GM23248 (cell line): ENCODE data around the gene CLIC4. TPM values are rescaled to one million over a fixed set of nuclear protein-coding genes. Genes with fewer than 3 reads are reported as not detected.

ENCODE experiments used
- DNase-seq: peaks from one replicate; pipeline ENCODE4 v3.0.0-alpha.2; 2015
- H2AFZ ChIP-seq: fragments of 200-600 bp; sonication (generic); 2 replicates; pipeline ENCODE4 v1.6.1; 2016; ENCODE audit warnings: antibody characterized with exemption
- H3F3A ChIP-seq: fragments of 200-600 bp; sonication (generic); 2 replicates; pipeline ENCODE4 v1.6.1; 2016; ENCODE audit warnings: mild to moderate bottlenecking, antibody characterized with exemption, mixed run types; ENCODE audit not compliant: insufficient read depth
- H3K27ac ChIP-seq: fragments of 200-600 bp; sonication (generic); 2 replicates; pipeline ENCODE4 v1.5.1; 2016; ENCODE audit warnings: mild to moderate bottlenecking
- H3K27me3 ChIP-seq: fragments of 200-600 bp; sonication (generic); replicated peaks from 2 replicates; pipeline ENCODE4 v1.6.1; 2016; ENCODE audit warnings: mild to moderate bottlenecking; ENCODE audit not compliant: insufficient read depth
- H3K36me3 ChIP-seq: fragments of 200-600 bp; sonication (generic); 2 replicates; pipeline ENCODE4 v1.6.1; 2016; ENCODE audit warnings: low read depth, mild to moderate bottlenecking
- H3K4me1 ChIP-seq: fragments of 200-600 bp; sonication (generic); 2 replicates; pipeline ENCODE4 v1.6.1; 2016; ENCODE audit warnings: mild to moderate bottlenecking; ENCODE audit not compliant: insufficient read depth
- H3K4me2 ChIP-seq: fragments of 200-600 bp; sonication (generic); one replicate; pipeline ENCODE4 v1.6.1; 2016; ENCODE audit warnings: mild to moderate bottlenecking; ENCODE audit not compliant: unreplicated experiment
- H3K4me3 ChIP-seq: fragments of 200-600 bp; sonication (generic); 2 replicates; pipeline ENCODE4 v1.5.1; 2016; ENCODE audit warnings: mild to moderate bottlenecking
- H3K79me2 ChIP-seq: fragments of 200-600 bp; sonication (generic); 2 replicates; pipeline ENCODE4 v1.6.1; 2016; ENCODE audit warnings: mild to moderate bottlenecking; ENCODE audit not compliant: insufficient read depth
- H3K9ac ChIP-seq: fragments of 200-600 bp; sonication (generic); 2 replicates; pipeline ENCODE4 v1.6.1; 2016; ENCODE audit warnings: mild to moderate bottlenecking
- H3K9me2 ChIP-seq: fragments of 200-600 bp; sonication (generic); 2 replicates; pipeline ENCODE4 v1.6.1; 2016; ENCODE audit warnings: mixed run types, mild to moderate bottlenecking, moderate library complexity; ENCODE audit not compliant: insufficient read depth
- H3K9me3 ChIP-seq: fragments of 200-600 bp; sonication (generic); one replicate; pipeline ENCODE4 v1.6.1; 2017; ENCODE audit warnings: low read depth
- H4K20me1 ChIP-seq: fragments of 200-600 bp; sonication (generic); 2 replicates; pipeline ENCODE4 v1.6.0; 2016; ENCODE audit not compliant: insufficient read depth
- EZH2 ChIP-seq: fragments of 200-600 bp; sonication (generic); IDR thresholded peaks from 2 replicates; pipeline ENCODE4 v1.6.1; 2018; ENCODE audit warnings: antibody characterized with exemption, mild to moderate bottlenecking; ENCODE audit not compliant: insufficient read depth, poor library complexity, severe bottlenecking
- EZH2phosphoT487 ChIP-seq: fragments of 200-600 bp; sonication (generic); IDR thresholded peaks from 2 replicates; pipeline ENCODE4 v1.6.1; 2018; ENCODE audit warnings: antibody characterized with exemption, moderate library complexity, mild to moderate bottlenecking, low read depth; ENCODE audit not compliant: insufficient read depth
- WGBS, 2 experiments: methylation state at CpG; one replicate each; pipeline ENCODE4 v1.1.6; 2015 to 2017; ENCODE audit warnings: low lambda C conversion rate in 2 of 2, low coverage in 1 of 2; ENCODE audit errors: missing lambda C conversion rate in 2 of 2; 5-methylcytosine and 5-hydroxymethylcytosine counted together
- in situ Hi-C: fragments of 300-500 bp; cut with MboI; formaldehyde crosslinking; loops from 2 replicates; pipeline ENCODE4 v1.15.0; 2020
- polyA plus RNA-seq: library from polyadenylated mRNA; unstranded; fragments of >200 nt; fragmentation: Nextera tagmentation; extraction: Ambion mirVana; gene quantifications from 2 replicates; pipeline ENCODE4 v1.2.1, GENCODE V29; 2016
- total RNA-seq: library from RNA; depleted of rRNA; stranded (reverse); fragments of >200 nt; shearing (Covaris generic); gene quantifications from 2 replicates; pipeline ENCODE4 v1.2.3, GENCODE V29; 2014

CLIC4 gene
- total and polyA plus RNA-seq, 2 experiments from 2014 or later, result 1,380 to 1,665 TPM

DNA sequence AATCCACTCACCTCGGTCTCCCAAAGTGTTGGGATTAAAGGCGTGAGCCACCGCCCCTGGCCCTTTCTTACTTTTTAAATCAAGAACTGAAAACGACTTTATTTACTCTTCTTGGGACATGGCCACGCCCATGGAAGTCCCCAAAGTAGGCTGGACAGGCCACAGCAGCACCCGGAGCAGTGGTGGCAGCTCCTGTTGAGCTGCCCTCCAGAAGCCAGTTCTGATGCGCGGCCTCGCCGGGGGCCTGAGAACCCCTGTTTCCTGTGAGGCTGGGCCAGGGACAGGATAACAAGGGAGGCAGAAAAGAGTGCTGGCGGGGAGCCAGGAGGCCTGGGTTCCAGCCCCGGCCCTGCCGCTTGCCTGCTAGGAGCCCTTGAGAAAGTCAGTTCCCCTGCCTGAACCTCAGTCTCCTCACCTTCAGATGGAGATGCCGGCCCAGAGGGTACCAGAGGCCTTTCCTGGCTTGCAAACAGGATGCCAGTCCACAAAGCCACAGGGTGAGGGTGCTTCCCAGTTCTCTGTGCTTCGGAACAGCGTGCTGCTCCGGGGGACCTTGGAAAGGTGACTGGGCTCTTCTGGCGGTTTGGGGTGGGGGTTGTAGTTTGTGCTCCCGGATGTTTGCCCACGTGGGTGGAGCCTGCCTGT is 125.4 kb downstream of the CLIC4 start:
- no peaks in the 10 kb centered on the region for H3K79me2 ChIP-seq
- no peaks in the 10 kb centered on the region for H3K36me3 ChIP-seq
- H3K9ac ChIP-seq, result no peak overlapping the region
- no peaks in the 10 kb centered on the region for H3K27me3 ChIP-seq
- no peak overlapping the region for H2AFZ ChIP-seq
- no peak for DNase-seq
- no peaks in the 10 kb centered on the region for H4K20me1 ChIP-seq
- peaks cover 14% of the 10 kb centered on the region; the same call in 1 of the 2 replicates for H3F3A ChIP-seq
- H3K9me2 ChIP-seq, result no peaks in the 10 kb centered on the region
- H3K4me3 ChIP-seq, result no peak overlapping the region
- WGBS, 2 experiments, result 49 to 51% methylated on average over 20 of the region's 20 CpGs
- H3K27ac ChIP-seq, result no peak overlapping the region
- no peaks in the 10 kb centered on the region for H3K9me3 ChIP-seq
- H3K4me1 ChIP-seq, result no peaks in the 10 kb centered on the region
- no peak overlapping the region for H3K4me2 ChIP-seq
- in situ Hi-C loops, result no loop called here
- no peak for TF ChIP-seq EZH2
- TF ChIP-seq EZH2phosphoT487, result no peak

DNA sequence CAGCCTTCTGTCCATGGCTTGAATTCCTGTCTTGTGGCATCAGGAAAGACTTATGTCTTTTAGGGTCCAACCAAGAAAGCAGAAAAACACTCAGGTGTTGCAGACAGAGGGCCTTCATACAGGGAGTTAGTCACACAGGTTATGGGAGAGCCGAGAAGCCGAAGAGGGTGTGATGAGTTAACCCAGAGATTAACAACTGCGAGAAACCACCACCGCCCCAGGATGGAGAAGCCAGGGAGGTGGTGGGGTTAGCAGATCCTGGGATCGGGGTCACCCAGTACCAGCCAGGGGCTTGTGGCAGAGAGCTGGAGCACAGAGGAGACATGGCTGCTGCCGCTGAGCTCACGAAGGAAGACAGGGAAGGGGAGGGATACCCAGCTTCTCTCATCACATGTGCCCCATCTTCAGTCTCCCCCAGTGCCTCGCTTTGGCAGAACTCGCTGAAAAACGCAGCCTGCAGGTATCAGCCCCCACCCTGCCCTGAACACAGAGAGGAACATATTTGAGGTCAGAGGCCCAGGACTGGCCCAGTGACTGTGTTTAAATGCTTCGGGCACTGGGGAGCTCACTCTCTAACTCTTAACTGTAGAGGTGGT is 126.2 kb downstream of the CLIC4 start:
- no peaks in the 10 kb centered on the region for H3K9me3 ChIP-seq
- no peak for TF ChIP-seq EZH2
- TF ChIP-seq EZH2phosphoT487, result no peak
- in situ Hi-C loops, result no loop called here
- no peaks in the 10 kb centered on the region for H3K4me1 ChIP-seq
- no peak overlapping the region for H3K4me3 ChIP-seq
- H3K4me2 ChIP-seq, result no peak overlapping the region
- H3K9ac ChIP-seq, result no peak overlapping the region
- no peaks in the 10 kb centered on the region for H3K79me2 ChIP-seq
- no peaks in the 10 kb centered on the region for H4K20me1 ChIP-seq
- H3K27me3 ChIP-seq, result no peaks in the 10 kb centered on the region
- peaks cover 6% of the 10 kb centered on the region; the same call in 1 of the 2 replicates for H3F3A ChIP-seq
- H2AFZ ChIP-seq, result no peak overlapping the region
- no peaks in the 10 kb centered on the region for H3K9me2 ChIP-seq
- WGBS, 2 experiments, result 92 to 98% methylated on average over 11 of the region's 11 CpGs
- H3K27ac ChIP-seq, result no peak overlapping the region
- DNase-seq, result no peak
- no peaks in the 10 kb centered on the region for H3K36me3 ChIP-seq

DNA sequence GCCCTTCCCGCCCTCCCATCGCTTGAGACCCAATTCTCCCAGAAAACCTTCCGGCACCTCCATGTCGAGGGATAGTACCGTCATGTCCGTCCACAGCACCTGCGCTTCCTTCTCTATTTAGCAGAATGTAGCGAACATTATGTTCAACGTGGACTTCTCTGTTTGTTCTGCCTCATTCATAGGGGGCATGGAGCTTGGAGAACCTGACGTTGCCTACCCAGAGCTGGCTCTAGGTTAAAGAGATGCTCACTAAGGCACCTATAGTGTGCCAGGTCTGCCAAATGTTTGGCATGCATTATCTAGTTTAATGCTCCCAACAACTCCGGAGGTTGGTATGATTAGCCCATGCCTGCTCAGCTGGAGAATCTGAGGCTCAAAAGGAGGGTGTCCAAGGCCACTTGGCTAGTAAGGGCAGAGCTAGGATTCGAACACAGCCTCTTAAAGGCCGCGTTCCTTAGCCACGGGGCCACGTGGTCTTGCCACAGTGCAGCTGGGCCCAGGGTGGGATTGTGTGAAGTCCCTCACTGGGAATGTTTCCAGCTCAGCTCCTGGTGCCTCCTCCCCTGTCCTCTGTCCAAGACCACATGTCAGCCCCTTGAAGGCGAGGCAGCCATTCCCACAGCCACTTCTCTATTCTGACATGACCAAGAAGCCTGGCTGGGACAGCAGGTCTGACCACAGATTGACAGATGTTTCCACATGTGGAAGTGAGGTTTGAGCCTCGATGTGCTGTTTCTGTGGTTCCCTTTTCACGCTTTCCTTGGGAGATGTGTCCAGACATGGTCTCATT is 127.0 kb downstream of the CLIC4 start:
- H2AFZ ChIP-seq, result no peak overlapping the region
- no peaks in the 10 kb centered on the region for H3K36me3 ChIP-seq
- H3K4me2 ChIP-seq, result no peak overlapping the region
- H3K4me3 ChIP-seq, result no peak overlapping the region
- 73 to 77% methylated on average over 19 of the region's 19 CpGs for WGBS, 2 experiments
- peaks cover 5% of the 10 kb centered on the region; the same call in 1 of the 2 replicates for H3F3A ChIP-seq
- TF ChIP-seq EZH2 (no peak), EZH2phosphoT487 (no peak)
- no peaks in the 10 kb centered on the region for H3K4me1 ChIP-seq
- no peaks in the 10 kb centered on the region for H3K79me2 ChIP-seq
- in situ Hi-C loops, result no loop called here
- DNase-seq, result no peak
- no peak overlapping the region for H3K9ac ChIP-seq
- H3K9me2 ChIP-seq, result no peaks in the 10 kb centered on the region
- no peaks in the 10 kb centered on the region for H3K27me3 ChIP-seq
- no peaks in the 10 kb centered on the region for H3K9me3 ChIP-seq
- H3K27ac ChIP-seq, result no peak overlapping the region
- H4K20me1 ChIP-seq, result no peaks in the 10 kb centered on the region

DNA sequence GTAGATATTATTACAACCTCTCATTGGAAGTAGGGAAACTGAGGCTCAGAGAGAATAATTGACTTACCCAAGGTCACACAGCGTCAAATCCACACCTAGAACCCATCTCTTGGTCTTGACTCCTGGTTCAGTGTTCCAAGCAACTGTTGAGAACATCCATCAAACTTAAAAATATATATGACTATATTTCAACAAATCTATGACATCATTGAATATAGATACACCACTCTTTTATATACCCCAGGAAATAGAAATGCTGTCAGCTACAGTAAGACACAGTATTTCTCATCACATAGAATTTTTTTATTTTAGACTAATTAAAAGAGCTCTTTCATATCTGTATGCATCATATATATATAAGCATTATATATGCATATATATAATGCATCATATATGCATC is 127.9 kb downstream of the CLIC4 start:
- H3K9ac ChIP-seq, result no peak overlapping the region
- H4K20me1 ChIP-seq, result no peaks in the 10 kb centered on the region
- H2AFZ ChIP-seq, result no peak overlapping the region
- H3K36me3 ChIP-seq, result no peaks in the 10 kb centered on the region
- no peaks in the 10 kb centered on the region for H3K27me3 ChIP-seq
- no peaks in the 10 kb centered on the region for H3K9me3 ChIP-seq
- H3F3A ChIP-seq, result peaks cover 4% of the 10 kb centered on the region; the same call in 1 of the 2 replicates
- H3K4me3 ChIP-seq, result no peak overlapping the region
- H3K4me1 ChIP-seq, result no peaks in the 10 kb centered on the region
- DNase-seq, result no peak
- H3K9me2 ChIP-seq, result no peaks in the 10 kb centered on the region
- 47 to 55% methylated on average over 1 of the region's 1 CpG for WGBS, 2 experiments
- TF ChIP-seq EZH2phosphoT487, result no peak
- no peak for TF ChIP-seq EZH2
- in situ Hi-C loops, result no loop called here
- no peak overlapping the region for H3K27ac ChIP-seq
- H3K4me2 ChIP-seq, result no peak overlapping the region
- no peaks in the 10 kb centered on the region for H3K79me2 ChIP-seq
